GM10847 (cell line): ENCODE measurements around the gene ECI1.

Experiments
- POLR2A ChIP-seq: IDR thresholded peaks from 2 replicates; pipeline ENCODE4 v1.6.1; 2011; ENCODE audit not compliant: insufficient read length; ENCODE audit errors: extremely low read depth

ECI1 gene

DNA sequence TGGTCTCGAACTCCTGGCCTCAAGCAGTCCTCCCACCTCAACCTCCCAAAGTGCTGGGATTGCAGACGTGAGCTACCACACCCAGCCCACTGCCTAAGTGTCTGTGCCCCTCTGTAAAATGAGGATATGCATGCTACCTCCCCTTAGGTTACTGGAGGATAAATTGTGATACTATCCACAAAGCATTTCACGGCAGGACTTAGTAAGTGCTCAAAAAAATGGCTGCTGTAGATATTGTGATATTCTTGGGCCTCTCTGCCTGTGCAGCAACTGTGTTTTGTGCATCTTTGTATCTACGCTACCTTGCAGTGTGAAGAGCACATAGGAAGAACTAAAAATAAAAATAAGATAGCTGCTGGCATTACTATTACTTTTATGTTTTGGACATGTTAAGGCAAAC is 53.1 kb downstream of the ECI1 start:
- no peak for TF ChIP-seq POLR2A

DNA sequence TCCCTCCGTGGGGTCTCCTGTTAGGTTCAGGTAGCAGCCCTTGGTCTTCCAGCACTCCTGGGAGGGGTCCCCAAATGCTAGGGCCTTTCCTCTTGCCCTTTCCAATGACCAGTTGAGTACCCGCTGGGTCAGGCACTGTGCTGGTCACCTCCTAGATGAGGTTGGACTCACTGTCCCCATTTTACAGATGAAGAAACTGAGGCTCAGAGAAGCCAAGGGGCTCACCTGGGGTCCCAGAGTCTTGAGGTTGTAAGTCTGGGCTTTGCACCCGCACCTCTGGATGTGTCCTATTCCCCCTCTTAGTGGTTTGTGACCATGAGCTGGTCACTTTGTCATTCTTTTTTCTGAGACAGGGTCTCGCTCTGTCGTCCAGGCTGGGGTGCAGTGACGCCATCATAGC is 53.6 kb downstream of the ECI1 start:
- no peak for TF ChIP-seq POLR2A

DNA sequence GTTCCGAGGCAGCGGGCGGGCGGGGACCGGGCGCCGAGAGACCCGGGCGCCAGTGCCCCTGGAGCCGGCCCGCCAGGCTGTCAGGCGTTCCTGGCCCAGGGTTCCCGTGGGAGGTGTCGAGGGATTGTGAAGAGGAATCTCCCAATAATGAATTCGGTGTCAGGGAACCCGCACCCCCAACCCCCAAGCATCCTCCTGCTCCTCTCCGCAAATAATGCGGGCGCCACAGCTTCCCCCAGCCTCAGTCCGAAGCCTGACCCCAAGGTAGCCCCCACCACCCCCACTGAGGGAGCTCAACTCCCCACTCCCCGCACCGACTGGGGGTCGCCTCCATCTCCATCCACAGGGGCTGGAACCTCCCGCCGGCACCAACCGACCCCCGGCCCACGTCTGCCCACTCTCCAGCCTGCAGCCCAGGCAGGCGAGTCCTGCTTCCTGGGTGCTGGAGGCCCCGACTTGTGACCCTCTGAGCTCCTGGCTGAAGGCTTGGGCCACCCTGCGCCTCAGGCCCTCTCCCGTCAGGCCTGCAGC is 54.3 kb downstream of the ECI1 start:
- TF ChIP-seq POLR2A = no peak

DNA sequence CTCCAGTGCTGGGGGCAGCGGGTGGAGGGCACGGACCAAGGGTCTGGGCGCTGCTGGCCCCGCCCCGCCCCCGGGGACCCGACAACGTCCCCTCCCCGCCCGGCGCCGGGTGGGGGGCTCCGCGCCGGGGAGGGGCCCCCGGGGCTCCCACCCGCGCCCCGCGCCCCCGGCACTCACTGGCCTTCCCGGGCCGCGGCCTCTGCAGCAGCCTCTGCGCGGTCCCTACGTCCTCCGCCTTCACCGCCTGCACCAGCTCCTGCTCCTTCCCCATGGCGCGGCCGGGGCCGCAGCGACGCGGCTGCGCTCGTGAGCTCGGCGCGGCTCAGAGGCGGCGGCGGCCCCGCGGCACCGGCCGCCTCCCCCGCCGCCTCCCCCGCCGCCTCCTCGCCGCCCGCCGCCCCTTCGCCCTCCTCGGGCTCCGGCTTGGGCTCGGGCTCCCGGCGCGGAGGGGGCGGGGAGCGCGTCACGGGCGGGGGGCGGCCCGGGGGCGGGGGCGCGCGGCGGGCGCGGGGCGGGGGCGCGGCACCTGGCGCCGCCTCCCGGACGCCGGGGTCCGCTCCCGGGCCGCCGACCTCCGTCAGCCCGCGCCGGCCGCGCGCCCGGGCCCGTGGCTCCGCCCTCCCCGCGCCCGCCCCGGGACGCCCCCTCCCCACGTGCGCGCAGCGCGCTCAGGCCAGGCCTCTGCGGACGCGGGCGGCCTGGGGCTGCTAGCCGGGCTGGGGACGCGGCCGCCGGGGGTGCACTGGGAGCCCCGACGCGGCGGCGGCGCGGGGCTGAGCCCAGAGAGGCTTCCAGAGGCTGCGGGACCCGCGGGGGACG is 55.0 kb downstream of the ECI1 start, which contains the start of gene CASKIN1:
Gene CASKIN1, minus strand, starts transcription at position 444 of the 819 bp plus-strand sequence. Its CDS starts 173 bp downstream, at position 271.
- no peak for TF ChIP-seq POLR2A

DNA sequence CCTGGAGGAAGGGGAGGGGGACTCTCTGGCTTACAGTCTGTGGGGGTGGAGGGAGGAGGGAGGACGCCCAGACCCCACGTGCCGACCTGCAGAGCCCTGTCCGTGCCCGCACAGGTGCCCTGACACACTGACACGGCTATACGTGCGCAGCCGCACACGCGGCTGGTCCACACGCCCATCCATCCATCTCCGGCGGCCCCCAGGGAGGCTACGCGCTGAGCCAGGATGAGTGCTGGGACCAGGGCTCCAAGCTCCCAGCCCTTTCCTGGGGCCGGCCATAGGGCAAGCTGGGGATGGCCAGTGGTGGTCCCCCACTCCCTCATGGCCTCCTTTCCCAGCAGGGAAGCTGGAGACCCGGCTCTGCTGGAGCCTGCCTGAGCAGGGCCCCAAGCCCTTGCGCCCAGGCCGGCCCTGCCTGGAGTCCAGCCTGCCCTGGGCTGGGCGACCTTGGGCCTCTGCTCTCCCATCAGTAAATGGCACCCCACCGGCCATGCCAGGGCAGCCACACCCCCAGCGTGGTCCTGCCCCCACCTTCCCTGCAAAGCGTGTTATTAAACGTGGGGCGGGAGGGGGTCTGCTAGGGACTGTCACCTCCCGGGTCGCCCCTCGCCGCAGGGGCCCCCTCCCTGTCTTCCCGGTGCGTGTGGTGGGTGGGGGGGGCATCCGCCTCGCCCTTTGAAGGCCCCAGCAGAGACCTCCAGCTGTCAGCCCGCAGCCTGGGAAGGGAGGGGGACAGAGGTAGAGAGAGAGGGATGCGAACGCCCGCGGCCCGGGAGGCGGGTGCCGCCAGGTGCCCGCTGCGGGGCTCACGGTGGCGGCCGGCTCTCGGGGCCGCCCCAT is 55.8 kb downstream of the ECI1 start:
- TF ChIP-seq POLR2A = no peak

DNA sequence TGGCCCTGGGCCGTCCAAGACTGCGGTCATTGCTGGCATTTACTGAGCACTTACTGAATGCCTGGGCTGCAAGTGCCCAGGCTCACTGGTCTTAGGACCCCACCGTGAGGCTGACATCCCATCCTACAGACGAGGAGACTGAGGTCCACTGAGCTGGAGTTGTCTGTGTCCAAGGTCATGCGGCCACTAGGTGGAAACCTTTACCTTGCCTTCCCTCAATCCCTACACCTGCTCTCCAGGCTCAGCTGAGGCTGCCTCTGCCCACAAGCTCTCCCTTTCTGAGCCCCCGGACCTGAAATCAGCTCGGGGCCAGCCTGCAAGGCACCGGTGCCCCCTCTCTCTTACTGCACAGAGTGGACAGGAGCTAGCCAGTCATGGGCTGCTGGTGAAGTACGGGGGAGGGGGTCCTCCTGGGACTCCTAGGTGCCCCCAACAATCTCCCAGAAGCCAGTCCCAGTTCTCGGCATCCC is 56.5 kb downstream of the ECI1 start:
- no peak for TF ChIP-seq POLR2A

DNA sequence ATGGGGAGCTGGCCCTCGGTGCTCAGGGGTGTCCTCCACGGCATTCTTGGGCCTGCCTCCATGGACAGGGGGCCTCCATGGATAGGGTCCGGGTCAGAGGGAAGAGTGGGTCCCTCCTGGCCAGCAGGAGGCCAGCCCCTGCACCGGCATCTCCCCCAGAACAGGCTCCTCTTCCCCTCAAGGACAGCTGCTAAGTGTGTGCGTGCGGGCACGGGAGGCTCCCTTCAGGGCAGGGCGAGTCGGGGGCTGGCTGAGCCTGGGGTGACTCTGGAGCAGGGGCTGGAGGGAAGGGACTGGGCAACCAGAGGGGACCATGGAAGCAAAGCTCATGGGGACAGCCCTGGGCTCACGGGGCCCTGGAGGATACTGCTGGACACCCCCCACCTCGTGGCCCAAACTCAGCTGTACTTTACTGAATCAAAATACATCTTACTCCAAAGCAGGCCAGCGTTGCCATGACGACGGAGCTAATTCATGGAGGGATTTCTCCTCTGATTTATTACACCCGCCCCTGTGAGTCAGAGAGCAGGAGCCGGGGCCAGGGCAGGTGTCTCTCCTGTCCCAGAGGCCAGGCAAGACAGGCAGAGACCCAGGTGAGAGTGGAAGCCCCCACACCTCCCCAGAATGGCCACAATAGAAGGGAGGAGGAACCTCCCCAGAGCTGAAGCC is 57.1 kb downstream of the ECI1 start:
- no peak for TF ChIP-seq POLR2A

DNA sequence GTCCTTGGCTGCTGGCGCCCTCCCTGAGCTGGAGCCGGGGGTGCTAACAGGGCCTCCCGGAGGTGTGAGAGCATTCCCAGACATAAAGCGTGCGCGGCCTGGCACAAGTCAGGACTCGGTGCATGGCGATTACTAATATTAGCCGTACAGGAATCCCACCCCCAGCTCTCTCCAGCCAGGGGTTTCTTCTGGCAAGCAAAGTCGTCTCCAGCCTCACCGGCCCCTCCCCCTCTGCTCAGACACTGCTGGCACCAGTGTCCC is 60.0 kb downstream of the ECI1 start:
- no peak for TF ChIP-seq POLR2A

DNA sequence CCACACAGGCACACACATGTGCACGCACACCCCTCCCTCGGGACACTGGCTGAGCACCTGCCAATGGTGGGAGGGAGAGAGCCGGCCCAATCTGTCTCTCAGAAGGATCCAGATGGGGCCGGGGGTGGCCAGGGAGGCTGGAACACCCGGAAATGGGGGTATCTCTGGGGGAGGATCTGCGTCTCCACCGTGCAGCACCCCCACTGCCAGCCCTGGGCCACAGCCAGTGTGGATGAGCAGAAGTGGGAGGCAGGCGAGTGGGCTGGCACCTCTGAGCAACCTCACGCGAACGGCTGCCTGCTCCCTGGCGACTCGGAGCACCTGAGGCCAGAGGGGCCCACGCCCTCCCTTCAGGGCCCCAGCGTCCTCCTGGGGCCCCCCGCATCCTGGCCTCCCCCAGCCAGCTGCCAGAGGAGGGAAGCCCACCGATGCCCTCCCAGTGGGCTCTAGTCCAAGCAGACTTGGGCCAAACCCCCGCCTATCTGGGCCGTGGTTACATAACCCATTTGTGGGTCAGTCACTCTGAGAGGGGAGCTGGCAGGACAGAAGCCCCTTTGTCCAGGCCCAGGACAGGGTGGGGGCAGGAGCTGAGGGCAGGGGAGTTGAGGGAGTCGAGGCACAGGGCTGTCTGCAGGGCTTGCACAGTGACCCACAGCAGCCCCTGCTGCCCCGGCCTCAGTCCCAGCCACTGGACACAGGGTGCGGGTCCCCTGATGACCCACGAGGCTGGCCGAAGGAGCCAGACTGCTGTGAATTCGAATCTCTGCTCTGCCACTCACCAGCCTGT is 60.5 kb downstream of the ECI1 start:
- no peak for TF ChIP-seq POLR2A

DNA sequence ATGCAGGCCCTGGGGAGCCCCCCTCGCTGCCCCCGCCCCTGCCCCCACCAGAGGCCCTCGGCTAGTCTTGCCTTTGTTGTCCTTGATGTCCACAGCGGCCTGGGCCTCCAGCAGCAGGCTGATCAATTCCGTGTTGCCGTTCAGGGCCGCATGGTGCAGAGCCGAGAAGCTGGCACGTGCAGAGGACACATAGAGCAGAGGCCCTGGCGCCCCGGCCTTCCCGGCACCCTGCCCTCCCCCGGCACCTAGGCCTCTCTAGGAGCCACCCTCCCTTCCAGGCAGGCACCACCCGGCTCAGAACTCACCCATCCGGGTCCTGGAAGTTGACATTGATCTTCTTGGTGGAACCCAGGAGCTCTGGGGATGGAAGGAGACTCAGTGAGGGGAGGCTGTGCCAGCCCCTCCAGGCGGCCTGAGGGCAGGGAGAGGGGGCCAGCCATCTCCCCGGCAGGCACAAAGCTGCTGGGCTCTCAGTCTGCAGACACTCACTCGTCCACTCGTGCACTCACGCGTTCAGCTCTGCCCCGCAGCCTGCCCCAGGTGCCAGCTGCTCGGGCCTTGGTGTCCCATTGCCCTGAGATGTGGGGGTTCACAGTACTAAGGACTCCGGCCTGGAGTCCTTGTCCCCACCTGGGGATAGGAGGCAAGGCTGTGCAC is 61.3 kb downstream of the ECI1 start:
- no peak for TF ChIP-seq POLR2A
